Sciatic nerve (tissue), 2 donors: Measurements from ENCODE around the gene SPRED1. TPM values are rescaled to one million over a fixed set of nuclear protein-coding genes. Genes with fewer than 3 reads are reported as not detected.
A peak's percentile ranks its signal among the peaks of the same experiment; 100 is the strongest.

Source experiments
- ATAC-seq: fragments of 200-7000 bp; cut with Tn5 transposase; one replicate; pipeline ENCODE4 v1.9.1; 2020; ENCODE audit warnings: mild to moderate bottlenecking, moderate library complexity
- DNase-seq: peaks from one replicate; pipeline ENCODE4 v3.0.0-alpha.2; 2020; ENCODE audit warnings: low spot score
- intact Hi-C: fragments of 100-400 bp; cut with DNase I; formaldehyde crosslinking; loops from one replicate; pipeline ENCODE4 v1.14.2; 2022
- total RNA-seq: library from RNA; stranded (reverse); fragmentation: NEBNext Ultra II Directional; extraction: Animal tissue kit (Norgen Biotek cat#: 25700); gene quantifications from one replicate; pipeline ENCODE4 v1.2.1, GENCODE V29; 2021
- donor health status: DM: no; HTN: no; CAD: no.
- donor health status: DM: no; HTN: no; CAD: no.

Gene SPRED1
- total RNA-seq, 1 donor from 2014 or later = 56.4 TPM

DNA sequence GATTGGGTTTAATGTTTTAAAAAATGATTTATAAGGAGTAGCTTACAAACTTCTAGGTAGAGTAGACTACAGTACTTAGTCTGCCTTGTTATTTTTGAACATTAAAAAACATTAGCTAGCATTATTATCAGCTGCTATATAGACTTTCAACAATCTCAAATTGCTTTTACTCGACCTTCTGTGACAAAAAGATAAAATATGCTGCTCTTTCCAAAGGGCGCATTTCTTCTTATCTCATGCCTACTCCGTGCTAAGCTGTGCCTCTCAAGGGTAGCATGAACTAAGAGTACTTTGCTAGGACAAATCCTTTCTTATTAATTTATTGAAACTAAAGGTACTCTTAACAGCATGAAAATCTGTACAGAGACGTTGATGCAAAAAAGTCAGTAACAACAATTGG lies 71.3 kb downstream of the SPRED1 start:
- ATAC-seq (no peak), DNase-seq (no peak)
- intact Hi-C loops = no loop called here

DNA sequence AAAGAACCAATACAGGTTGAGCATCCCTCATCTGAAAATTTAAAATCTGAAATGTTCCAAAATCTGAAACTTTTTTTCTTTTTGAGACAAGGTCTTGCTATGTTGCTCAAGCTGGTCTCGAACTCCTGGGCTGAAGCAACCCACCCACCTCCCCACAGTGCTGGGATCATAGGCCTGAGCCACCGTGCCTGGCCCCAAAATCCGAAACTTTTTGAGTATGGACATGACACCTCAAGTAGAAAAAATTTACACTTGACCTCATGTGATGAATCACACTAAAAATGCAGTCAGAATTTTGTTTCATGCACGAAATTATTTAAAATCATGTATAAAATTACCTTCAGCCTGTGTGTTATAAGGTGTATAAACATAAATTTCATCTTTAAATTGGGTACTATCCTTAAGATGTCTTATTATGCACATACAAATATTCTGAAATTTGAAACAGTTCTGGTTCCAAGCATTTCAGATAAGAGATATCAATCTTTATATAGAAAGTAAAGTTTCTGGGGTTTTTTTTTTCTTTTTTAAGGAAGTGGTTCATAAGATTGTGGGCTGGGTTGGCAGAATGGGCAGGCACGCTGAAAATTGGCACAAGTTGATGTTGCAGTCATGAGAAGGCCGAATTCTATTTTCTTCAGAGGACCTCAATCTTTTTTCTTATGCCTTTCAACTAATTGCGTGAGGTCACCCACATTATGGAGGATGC lies 72.5 kb downstream of the SPRED1 start:
- intact Hi-C loops = no loop called here
- no peak for DNase-seq
- ATAC-seq = no peak

DNA sequence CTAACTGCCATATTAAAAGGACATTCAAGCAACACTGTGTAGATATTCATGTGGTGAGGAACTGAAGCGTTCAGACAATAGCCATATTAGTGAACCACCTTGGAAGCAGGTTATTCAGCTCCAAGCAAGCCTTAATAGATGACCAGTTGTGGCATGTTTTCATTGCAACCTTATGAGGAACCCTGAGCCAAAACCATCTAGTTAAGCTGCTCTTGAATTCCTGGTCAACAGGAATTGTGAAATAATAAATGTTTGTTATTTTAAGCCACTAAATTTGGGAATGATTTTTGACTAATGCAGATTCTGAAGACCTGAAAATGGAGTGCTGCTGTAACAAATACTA lies 73.0 kb downstream of the SPRED1 start:
- ATAC-seq (no peak), DNase-seq (no peak)
- intact Hi-C loops = no loop called here

DNA sequence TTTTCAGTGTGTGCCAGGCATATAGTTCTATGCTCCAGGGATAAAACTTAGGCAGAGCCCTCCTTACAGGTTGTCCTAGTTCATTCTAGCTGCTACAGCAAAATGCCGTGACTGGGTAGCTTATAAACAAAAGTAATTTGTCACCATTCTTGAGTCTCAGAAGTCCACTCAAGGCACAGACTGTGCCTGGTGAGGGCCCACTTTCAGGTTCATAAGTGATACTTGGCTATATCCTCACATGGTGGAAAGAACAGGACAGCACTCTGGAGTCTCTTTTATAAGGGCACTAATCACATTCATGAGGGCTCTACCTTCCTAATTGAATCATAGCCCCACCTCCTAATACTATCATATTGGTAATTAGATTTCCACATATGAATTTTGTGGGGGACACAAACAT lies 80.1 kb downstream of the SPRED1 start:
- ATAC-seq = no peak
- intact Hi-C loops = no loop called here
- no peak for DNase-seq

DNA sequence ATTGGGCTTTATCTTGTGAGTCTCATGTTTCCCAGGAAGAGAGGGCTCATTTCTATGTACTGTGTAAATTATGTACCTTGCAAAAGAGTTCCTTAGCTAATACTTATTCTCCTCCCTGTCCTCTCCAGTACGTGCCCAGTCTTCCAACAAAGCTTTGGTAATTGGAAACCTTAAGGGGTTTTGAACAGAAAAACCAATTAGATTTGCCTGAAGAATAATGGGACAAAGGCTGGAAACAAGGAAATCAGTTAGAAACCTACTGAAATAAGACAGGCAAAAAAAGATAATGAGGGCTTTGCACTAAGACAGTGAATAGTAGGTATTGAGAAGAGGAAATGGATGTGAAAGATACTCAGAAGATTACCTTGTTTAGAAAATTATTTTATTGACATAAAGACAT lies 82.5 kb downstream of the SPRED1 start:
- intact Hi-C loops = no loop called here
- DNase-seq (no peak), ATAC-seq (no peak)

DNA sequence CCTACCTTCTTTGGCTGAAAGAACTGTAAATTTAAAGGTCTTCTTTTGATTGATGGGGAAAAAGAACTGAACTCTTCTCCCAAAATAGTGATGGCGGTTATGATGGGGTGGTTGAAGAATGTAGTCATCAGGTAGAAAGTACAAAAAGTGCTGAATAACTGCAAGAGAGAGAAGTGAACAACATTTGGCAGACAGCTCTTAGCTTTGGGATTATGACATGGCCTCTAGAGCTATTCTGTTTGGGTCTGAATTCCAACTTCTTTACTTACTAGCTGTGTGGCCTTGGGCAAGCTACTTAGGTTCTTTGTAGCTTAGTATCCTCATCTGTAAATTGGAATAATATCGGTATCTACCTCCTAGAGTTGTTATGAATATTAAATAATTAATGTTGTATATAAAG lies 91.7 kb downstream of the SPRED1 start:
- intact Hi-C loops = no loop called here
- no peak for DNase-seq
- no peak for ATAC-seq

DNA sequence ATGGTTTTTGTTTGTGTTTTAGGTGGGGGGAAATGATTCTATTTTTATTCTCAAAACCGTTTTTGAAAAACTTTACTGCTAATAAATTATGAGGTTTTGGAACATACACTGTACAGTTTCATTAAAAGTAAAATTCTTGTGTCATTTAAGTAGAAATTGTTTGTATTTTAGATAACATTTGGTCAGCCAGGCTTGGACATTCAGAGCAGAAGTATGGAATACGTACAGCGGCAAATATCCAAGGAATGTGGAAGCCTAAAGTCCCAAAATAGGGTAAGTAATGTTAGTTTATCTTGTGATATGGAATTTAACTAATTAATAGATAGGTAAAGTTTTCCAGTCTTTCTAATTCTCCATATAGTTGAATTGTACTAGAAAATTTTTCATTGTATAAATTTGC lies 96.6 kb downstream of the SPRED1 start:
- intact Hi-C loops = no loop called here
- ATAC-seq = no peak

DNA sequence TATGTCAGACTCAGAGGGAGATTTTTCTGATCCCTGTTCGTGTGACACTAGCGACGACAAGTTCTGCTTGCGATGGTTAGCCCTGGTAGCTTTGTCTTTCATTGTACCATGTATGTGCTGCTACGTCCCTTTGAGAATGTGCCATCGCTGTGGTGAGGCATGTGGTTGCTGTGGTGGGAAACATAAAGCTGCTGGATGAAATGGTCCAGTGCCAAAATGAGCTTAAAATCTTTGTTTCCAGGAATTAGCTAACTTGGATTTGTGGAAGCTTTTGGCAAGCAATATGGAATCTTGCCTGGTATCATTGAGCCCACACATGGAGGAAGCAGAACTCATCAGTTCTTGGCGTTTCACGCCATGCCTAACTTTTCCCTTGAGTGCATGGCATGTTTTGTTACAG lies 98.8 kb downstream of the SPRED1 start:
- intact Hi-C loops = loop anchor here (10.0 kb wide), 1 partner anchor 357 kb away; no protein-coding TSS in a partner anchor
- DNase-seq = no peak
- peak; percentile 45 for ATAC-seq

More for the DNA sequence above, 96.6 kb downstream of the SPRED1 start:
- DNase-seq = no peak

DNA sequence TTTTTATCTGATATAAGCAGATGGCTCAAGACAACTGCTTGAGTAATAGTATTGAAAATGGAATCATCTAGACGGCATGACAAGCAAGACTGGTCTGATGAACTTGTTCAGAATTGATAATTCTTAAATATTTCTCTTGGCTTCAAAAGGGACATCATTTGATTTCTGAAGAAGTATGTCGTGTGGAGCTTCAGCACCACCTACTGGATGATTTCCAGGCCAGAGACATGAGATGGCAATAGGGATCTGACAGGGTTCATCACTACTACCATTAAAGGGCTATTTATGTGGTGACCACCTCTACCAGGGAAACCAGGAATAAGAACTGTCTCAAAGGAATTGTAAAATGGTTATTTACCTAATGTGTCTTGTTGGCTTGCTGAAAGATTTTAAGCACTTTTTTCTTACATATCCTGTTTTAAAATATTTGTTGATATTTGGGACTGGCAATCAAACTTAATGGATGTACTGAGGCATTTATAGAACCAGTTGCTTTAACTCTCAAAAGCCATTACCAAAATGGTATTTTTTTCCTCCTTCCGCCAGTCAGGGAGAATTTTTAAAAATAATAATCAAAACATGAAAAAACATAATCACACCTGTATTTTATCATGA lies 101.8 kb downstream of the SPRED1 start:
- intact Hi-C loops = loop anchor here (10.0 kb wide), 1 partner anchor 360 kb away; no protein-coding TSS in a partner anchor
- DNase-seq (peak; percentile 70), ATAC-seq (peak; percentile 80)

DNA sequence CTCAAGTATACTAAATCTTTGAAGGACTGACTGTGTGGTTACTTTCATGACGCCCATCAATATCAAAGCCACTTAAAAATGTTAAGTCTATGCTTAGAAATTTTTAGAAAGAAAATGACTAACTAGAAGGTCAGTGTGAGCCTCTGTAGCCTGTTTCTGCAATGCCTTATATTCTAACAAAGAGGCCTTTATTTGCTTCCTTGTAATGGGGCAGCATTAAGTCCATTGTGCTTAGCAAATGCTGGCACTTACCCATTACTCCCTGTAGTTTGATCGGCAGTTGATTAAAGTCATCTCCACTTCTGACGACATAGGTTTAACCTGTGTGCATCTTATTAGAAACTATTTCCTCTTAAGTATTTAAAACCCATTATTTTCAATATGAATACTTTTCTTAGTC lies 109.7 kb downstream of the SPRED1 start:
- ATAC-seq (no peak), DNase-seq (no peak)
- intact Hi-C loops = no loop called here

DNA sequence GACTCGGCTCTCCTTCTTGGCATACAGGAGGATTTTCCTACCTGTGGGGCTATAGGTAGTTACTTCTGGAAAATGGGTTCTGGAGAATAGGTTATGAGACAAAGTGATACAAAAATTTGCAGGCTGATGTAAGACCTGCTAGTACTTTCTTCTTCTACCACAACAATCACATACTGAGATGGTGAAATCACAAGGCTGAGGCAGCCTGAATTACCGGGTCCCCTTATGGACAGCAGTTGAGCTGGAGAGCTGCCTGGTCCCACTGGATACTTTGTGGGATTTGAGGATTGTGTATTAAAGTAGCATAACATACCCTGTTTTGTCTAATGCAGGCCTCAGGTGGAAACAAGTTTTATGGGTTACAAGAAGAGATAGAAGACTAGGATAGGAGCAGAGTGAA lies 114.8 kb downstream of the SPRED1 start:
- DNase-seq = no peak
- intact Hi-C loops = no loop called here
- peak; percentile 41 for ATAC-seq

DNA sequence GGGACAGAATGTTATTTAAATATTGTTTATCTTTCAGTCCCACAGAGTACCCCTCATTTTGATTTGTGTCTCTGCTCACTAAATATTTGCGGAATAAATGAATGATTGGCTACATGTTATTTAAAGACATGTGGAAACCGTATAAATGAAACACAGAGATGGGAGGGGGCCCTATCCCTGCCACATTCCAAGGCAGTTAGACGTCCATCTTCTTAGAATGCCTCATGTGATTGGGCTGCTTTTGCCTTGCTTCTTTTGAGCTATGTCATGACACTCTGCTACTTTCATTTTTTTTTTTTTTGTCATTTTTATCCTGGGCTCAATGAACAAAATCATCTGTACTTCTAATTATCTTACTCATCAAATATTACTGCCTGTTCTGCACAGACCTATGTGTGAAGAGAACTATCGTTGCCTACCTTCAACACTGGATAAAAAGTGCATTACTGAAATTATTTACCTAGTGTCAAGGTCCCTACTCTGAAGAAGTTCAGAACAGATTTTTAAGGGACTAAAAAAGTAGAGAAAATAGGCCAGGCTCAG lies 117.4 kb downstream of the SPRED1 start:
- DNase-seq (no peak), ATAC-seq (no peak)
- intact Hi-C loops = no loop called here

DNA sequence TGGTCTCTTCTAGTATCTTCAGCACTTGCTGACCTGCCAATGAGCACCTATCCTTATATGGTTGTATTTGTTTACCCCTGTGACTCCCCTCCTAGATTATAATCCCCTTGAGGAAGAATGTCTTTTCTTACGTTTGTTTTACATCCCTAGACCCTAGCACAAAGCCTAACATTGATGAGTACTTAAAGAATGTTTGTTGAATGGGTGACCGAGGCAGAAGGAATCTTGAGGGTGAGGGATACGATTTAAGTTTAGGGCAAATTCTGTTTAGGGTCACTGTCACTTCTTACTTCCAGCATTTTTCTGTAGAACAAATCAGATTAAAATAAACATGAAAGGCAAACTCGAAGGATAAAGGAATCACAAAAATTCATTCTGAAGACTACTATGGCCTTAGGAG lies 120.4 kb downstream of the SPRED1 start:
- intact Hi-C loops = no loop called here
- ATAC-seq (no peak), DNase-seq (no peak)

DNA sequence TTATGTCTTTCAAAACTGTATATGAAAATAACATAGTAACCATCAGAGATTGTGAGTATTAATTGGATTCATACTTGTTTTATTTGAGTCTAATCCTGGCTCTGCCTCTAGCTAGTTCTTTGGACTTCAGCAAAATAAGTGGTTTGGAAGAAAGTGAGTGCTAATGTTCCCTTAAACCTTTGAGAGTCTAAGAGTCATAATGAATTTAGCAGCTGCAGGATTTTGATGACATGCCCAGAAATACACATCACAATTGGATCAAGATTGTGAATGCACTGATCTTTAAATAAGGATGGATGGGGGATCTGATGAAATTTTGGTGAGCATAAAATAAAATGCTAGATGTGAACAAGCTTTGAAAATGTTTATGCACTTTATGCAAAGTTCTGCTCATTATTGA lies 121.4 kb downstream of the SPRED1 start:
- DNase-seq (no peak), ATAC-seq (peak; percentile 37)
- intact Hi-C loops = no loop called here

DNA sequence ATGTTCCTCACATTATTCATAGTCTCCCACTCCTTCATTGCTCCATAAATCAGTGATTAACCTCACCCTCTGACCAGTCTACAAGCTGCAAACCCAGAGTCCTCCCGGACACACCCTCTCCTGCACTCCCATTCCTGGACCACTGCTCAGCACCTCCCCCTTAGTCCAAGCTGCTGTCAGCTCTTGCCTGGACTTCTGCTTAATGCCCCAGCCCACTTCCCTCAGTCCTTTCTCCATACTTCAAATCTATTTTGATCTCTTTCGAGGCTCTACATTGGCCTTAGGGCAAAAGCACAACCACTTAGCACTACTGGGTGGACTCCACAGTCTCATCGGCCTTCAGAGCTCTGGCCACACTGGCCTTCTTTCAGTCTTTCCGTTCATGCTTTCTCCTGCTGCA lies 121.9 kb downstream of the SPRED1 start:
- intact Hi-C loops = no loop called here
- ATAC-seq (peak; percentile 29), DNase-seq (no peak)

DNA sequence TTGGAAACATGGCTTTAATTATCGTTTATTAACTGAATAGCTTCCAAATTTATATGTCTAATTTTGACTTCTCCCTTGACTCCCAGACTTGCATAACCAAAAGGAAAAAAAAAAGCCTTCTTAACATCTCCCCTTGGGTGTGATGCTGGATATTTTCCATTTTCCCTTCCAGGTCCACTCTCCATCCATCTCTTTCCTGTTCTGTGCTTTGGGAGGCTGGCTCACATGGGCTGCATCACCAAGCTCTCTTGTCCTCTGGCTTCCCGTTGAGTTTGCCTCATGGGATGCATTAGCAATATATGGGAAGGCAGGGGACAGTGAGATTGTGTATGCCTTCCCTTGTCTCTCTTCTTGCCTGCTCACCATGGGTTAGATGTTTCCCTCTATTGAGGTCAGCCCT lies 123.4 kb downstream of the SPRED1 start:
- intact Hi-C loops = no loop called here
- DNase-seq = no peak
- peak; percentile 35 for ATAC-seq

DNA sequence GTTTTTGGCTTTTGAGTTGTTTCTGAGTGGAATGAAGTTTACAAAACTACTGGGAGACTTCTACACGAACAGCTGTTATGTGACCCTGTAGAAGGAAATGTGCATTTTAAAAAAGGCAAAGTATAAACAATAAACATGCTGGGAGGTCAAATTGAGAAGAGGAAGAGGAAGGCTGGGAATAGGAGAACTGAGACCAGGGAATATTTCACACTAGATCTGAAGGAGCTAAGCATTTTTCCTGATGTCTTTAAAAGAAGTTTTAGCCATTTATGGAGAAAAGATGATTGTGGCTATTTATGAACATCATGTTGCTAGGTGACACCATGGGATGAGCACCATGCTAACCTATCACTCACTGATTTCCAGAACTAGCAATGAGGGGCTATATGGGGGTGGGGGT lies 125.0 kb downstream of the SPRED1 start:
- no peak for DNase-seq
- peak; percentile 68 for ATAC-seq
- intact Hi-C loops = no loop called here

DNA sequence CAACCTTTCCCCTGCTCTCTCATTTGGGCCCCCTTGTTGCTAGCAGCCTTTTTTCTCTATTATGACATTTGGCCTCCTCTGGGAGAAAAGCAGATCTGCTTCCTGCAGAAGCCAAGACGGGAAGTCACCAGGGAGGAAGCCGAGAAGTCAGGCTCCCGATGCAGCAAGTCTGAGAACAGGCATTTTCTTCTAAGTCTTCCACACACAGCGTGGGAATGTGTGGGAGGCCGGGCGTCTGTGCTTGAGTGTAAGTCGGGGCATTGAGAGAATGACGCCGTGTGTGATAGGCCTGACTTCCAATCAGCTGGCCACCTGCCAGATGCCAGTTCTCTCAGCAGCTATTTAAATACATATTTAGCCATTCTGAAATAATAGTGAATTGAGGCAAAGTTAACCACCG lies 125.5 kb downstream of the SPRED1 start:
- ATAC-seq (peak; percentile 81), DNase-seq (peak; percentile 67)
- intact Hi-C loops = no loop called here

DNA sequence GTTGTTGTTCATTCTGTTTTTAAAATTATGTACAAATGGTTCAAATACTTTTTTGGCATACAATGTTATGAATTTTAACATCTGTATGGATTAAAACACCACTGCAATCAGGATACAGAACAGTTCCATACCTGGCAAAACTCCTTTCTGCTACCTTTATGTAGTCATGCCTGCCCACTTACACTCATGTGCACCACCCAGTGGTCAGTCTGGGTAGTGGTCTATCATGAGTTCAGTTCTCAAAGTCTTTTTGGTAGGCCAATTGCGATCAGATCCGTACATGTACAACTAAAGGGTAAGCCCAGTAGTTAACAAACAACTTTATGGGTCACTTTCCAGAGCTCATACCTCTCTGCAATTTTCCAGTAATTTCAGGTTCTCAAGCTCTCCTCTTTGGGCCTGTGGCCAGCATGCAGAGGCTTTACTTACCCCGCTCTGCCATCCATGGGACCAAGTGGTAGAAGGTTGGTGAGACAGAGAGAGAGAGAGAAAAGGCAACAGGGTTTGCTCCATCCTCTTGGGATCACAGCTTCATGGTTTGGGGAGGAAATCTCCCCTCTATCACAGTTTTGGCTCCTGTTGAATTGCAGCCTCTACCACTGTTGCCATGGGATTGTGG lies 137.4 kb downstream of the SPRED1 start:
- intact Hi-C loops = no loop called here
- peak; percentile 76 for DNase-seq
- peak; percentile 81 for ATAC-seq

DNA sequence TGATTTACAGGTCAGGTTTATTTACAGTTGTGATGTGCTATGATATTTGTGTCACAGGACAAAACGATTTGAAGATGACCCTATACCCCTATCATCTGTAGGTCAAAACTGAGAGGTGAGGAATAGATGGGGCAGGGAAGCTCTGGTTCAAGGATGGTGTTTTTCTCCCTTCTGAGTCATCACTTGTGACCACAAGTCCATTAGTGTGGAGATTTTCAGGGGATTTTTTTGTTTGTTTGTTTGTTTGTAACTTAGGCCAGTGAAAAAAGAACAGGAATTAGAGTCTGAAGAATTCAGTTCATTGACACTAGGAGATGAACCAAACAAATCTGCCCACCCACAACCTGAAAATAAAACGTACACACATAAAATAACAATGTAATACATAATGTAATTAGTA lies 138.6 kb downstream of the SPRED1 start:
- no peak for ATAC-seq
- intact Hi-C loops = no loop called here

More for the DNA sequence above, 138.6 kb downstream of the SPRED1 start:
- DNase-seq = no peak
